ENCODE results near the gene TIMM8A.

- TF ChIP-seq TIGD3 (CRISPR knock-in tag; IDR thresholded peaks at IDR 0.05; ENCODE audit: borderline replicate concordance) (no peak), CTCF (CRISPR knock-in tag; IDR thresholded peaks at IDR 0.05) (peak; percentile 83), ZBTB4 (CRISPR knock-in tag; IDR thresholded peaks at IDR 0.05; ENCODE audit: borderline replicate concordance) (no peak), TBP (CRISPR knock-in tag; IDR thresholded peaks at IDR 0.05) (no peak), EZH2 (conservative IDR thresholded peaks at IDR 0.05; ENCODE audit: low read depth, low read length) (no peak), ZNF274 (CRISPR knock-in tag; IDR thresholded peaks at IDR 0.05) (0 out of 2 replicates have a peak, but pooled peaks have one; percentile 19), ZBTB7B (CRISPR knock-in tag; IDR thresholded peaks at IDR 0.05) (peak; percentile 39; the same call in 1 of the 2 replicates)
Measured at GRCh38 chrX:101390664-101391525, 42.4 kb upstream of the TIMM8A start, which contains the start of gene RPL36A.

Data from HepG2 (cell line).